Breast epithelium (tissue), 3 donors: ENCODE data around the gene IQSEC3.

Source experiments
- POLR2A ChIP-seq: fragments of 450-650 bp; IDR thresholded peaks from one replicate; pipeline ENCODE4 v1.6.1; 2016; ENCODE audit warnings: antibody characterized with exemption, mild to moderate bottlenecking, moderate library complexity
- POLR2AphosphoS5 ChIP-seq, 3 donors: sonication (generic); formaldehyde crosslinking; IDR thresholded peaks; one replicate each; pipeline ENCODE4 v1.6.1; 2017; ENCODE audit warnings: antibody characterized with exemption in 3 of 3

GRCh38 chr12:138898-139534, 72.4 kb downstream of the IQSEC3 start:
- TF ChIP-seq POLR2A, result no peak
- no peak for TF ChIP-seq POLR2AphosphoS5 (IDR thresholded peaks at IDR 0.05)
